Measurements from ENCODE around the gene POLR3E. TPM values are rescaled to one million over a fixed set of nuclear protein-coding genes. Genes with fewer than 3 reads are reported as not detected.

Gene POLR3E, protein sequence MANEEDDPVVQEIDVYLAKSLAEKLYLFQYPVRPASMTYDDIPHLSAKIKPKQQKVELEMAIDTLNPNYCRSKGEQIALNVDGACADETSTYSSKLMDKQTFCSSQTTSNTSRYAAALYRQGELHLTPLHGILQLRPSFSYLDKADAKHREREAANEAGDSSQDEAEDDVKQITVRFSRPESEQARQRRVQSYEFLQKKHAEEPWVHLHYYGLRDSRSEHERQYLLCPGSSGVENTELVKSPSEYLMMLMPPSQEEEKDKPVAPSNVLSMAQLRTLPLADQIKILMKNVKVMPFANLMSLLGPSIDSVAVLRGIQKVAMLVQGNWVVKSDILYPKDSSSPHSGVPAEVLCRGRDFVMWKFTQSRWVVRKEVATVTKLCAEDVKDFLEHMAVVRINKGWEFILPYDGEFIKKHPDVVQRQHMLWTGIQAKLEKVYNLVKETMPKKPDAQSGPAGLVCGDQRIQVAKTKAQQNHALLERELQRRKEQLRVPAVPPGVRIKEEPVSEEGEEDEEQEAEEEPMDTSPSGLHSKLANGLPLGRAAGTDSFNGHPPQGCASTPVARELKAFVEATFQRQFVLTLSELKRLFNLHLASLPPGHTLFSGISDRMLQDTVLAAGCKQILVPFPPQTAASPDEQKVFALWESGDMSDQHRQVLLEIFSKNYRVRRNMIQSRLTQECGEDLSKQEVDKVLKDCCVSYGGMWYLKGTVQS
- total RNA-seq: 10 to 100 TPM; 20.0 to 42.9 TPM
- 10 to 100 TPM; 16.0 to 16.6 TPM for polyA plus RNA-seq

DNA sequence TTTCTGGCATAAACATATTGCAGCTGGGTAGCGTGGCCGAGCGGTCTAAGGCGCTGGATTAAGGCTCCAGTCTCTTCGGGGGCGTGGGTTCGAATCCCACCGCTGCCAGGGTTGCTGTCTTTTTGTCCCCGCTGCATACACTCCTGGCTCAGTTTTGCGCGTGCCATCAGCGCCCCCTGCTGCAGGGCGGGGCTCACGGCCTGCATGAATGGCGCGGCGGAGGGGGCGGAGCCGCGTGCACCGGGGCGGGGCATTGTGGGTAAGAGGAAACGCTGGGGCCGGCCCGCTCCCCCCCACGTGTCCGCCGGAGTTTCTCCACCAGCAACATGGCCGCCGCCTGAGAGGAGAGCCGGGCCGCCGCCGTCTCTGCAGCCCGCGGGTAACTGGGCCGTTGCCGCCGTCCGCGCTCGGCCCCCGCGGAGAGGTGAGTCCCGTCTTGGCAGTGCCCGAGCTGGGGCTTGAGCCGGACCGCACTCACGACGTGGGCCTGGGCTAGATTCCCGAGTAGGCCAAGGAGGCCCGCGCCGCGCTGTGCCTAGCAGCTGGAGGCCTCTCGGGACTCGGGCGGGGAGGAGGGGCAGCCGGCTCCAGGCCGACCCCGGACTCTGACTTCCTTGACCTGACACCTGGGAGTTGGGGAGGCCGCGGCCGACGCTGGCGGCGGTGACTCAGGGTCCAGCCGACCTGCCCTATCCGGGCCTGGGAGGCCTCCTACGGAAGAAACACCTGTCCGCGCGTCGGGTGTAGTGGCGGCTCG is at the start of gene POLR3E:
TSS of gene POLR3E (plus strand) at position 296 of the 757 bp plus-strand sequence. CDS start 5,560 bp downstream, outside the sequence.
- H3K27me3 ChIP-seq (ENCODE audit: control insufficient read depth in 4 of 4, insufficient read depth in 4 of 4, low read length in 3 of 4): no peaks in the 10 kb centered on the region
- WGBS: under 1% methylated on average over 76 of the region's 76 CpGs
- peak; percentile 89 for TF ChIP-seq FOXA1 (IDR thresholded peaks at IDR 0.05)
- TF ChIP-seq SP1 (IDR thresholded peaks at IDR 0.05): peak; percentile 77
- no peak for TF ChIP-seq FOXA2 (IDR thresholded peaks at IDR 0.05)
- TF ChIP-seq YY1 (IDR thresholded peaks at IDR 0.05): peak; percentile 97
- TF ChIP-seq, protein P1, sequence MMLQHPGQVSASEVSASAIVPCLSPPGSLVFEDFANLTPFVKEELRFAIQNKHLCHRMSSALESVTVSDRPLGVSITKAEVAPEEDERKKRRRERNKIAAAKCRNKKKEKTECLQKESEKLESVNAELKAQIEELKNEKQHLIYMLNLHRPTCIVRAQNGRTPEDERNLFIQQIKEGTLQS (IDR thresholded peaks at IDR 0.05): peak; percentile 100
- TF ChIP-seq JUND (IDR thresholded peaks at IDR 0.05): peak in 1 of 2 donors; percentile 43
- TF ChIP-seq NR2F2 (IDR thresholded peaks at IDR 0.05): peak; percentile 60
- peak in 1 of 2 donors; percentile 75 for TF ChIP-seq GABPA (IDR thresholded peaks at IDR 0.05 in 1 of 2, conservative IDR thresholded peaks at IDR 0.05 in 1 of 2)
- TF ChIP-seq TAF1 (conservative IDR thresholded peaks at IDR 0.05): no peak
- TF ChIP-seq, protein P2, sequence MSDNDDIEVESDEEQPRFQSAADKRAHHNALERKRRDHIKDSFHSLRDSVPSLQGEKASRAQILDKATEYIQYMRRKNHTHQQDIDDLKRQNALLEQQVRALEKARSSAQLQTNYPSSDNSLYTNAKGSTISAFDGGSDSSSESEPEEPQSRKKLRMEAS (IDR thresholded peaks at IDR 0.05): peak; percentile 97
- TF ChIP-seq HNF4A (conservative IDR thresholded peaks at IDR 0.05): peak in 1 of 2 donors; percentile 31
- TF ChIP-seq, protein P3, sequence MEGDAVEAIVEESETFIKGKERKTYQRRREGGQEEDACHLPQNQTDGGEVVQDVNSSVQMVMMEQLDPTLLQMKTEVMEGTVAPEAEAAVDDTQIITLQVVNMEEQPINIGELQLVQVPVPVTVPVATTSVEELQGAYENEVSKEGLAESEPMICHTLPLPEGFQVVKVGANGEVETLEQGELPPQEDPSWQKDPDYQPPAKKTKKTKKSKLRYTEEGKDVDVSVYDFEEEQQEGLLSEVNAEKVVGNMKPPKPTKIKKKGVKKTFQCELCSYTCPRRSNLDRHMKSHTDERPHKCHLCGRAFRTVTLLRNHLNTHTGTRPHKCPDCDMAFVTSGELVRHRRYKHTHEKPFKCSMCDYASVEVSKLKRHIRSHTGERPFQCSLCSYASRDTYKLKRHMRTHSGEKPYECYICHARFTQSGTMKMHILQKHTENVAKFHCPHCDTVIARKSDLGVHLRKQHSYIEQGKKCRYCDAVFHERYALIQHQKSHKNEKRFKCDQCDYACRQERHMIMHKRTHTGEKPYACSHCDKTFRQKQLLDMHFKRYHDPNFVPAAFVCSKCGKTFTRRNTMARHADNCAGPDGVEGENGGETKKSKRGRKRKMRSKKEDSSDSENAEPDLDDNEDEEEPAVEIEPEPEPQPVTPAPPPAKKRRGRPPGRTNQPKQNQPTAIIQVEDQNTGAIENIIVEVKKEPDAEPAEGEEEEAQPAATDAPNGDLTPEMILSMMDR (IDR thresholded peaks at IDR 0.05; ENCODE audit: low read depth, low read length, missing input control): peak; percentile 93
- TF ChIP-seq RAD21 (IDR thresholded peaks at IDR 0.05): peak; percentile 94 to 97
- TF ChIP-seq RXRA (IDR thresholded peaks at IDR 0.05): peak; percentile 41 to 60
- TF ChIP-seq, protein P4, sequence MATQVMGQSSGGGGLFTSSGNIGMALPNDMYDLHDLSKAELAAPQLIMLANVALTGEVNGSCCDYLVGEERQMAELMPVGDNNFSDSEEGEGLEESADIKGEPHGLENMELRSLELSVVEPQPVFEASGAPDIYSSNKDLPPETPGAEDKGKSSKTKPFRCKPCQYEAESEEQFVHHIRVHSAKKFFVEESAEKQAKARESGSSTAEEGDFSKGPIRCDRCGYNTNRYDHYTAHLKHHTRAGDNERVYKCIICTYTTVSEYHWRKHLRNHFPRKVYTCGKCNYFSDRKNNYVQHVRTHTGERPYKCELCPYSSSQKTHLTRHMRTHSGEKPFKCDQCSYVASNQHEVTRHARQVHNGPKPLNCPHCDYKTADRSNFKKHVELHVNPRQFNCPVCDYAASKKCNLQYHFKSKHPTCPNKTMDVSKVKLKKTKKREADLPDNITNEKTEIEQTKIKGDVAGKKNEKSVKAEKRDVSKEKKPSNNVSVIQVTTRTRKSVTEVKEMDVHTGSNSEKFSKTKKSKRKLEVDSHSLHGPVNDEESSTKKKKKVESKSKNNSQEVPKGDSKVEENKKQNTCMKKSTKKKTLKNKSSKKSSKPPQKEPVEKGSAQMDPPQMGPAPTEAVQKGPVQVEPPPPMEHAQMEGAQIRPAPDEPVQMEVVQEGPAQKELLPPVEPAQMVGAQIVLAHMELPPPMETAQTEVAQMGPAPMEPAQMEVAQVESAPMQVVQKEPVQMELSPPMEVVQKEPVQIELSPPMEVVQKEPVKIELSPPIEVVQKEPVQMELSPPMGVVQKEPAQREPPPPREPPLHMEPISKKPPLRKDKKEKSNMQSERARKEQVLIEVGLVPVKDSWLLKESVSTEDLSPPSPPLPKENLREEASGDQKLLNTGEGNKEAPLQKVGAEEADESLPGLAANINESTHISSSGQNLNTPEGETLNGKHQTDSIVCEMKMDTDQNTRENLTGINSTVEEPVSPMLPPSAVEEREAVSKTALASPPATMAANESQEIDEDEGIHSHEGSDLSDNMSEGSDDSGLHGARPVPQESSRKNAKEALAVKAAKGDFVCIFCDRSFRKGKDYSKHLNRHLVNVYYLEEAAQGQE (IDR thresholded peaks at IDR 0.05): no peak
- peak; percentile 100 for DNase-seq (ENCODE audit: low spot score)
- H3K9ac ChIP-seq (ENCODE audit: low read depth in 1 of 2, low read length in 2 of 2): peak within 1 kb of the TSS; percentile 93 to 96
- peaks cover 0 to 3% (median 0%) of the 10 kb centered on the region in 4 donors for H3K36me3 ChIP-seq (ENCODE audit: control insufficient read depth in 4 of 4, insufficient read depth in 3 of 4, low read depth in 1 of 4, low read length in 3 of 4)
- peak within 1 kb of the TSS; percentile 57 to 93 (median 91) for H3K4me3 ChIP-seq (ENCODE audit: low read depth in 1 of 3, low read length in 3 of 3)
- peaks cover 2 to 18% (median 11%) of the 10 kb centered on the region in 4 donors for H3K4me1 ChIP-seq (ENCODE audit: control insufficient read depth in 4 of 4, insufficient read depth in 4 of 4, low read length in 3 of 4)
- H3K9me3 ChIP-seq (ENCODE audit: control insufficient read depth in 4 of 4, low read length in 3 of 4): no peaks in the 10 kb centered on the region
- peak within 1 kb of the TSS; percentile 92 to 96 for H3K27ac ChIP-seq (ENCODE audit: low read depth in 1 of 2, low read length in 2 of 2)
